B cell (primary cell): ENCODE measurements around the gene NONO. TPM values are rescaled to one million over a fixed set of nuclear protein-coding genes. Genes with fewer than 3 reads are reported as not detected.
"Not testable (repeated sequence)": the region's sequence is repeated elsewhere in the genome, so short reads cannot be mapped to it uniquely, and the experiment has no call there.

ENCODE experiments used
- ATAC-seq: fragments of 200-7000 bp; cut with Tn5 transposase; one replicate; pipeline ENCODE4 v1.10.0; 2021; ENCODE audit warnings: low read depth, mild to moderate bottlenecking, moderate number of reproducible peaks, moderate library complexity
- CTCF ChIA-PET: fragments of 350-600 bp; sonication (Branson Sonifier 250); formaldehyde crosslinking; loops from one replicate; lab custom pipeline; 2021; ENCODE audit warnings: antibody characterized with exemption, inconsistent platforms; lab: Charles Lee
- POLR2A ChIA-PET: fragments of 350-600 bp; sonication (Branson Sonifier 250); formaldehyde crosslinking; loops from one replicate; lab custom pipeline; 2021; ENCODE audit warnings: antibody characterized with exemption; lab: Charles Lee
- DNase-seq: peaks from one replicate; pipeline ENCODE4 v3.0.0; 2013
- H2AFZ ChIP-seq: 2 replicates; pipeline ENCODE4 v1.6.1; 2012; ENCODE audit warnings: mild to moderate bottlenecking, low read depth, low read length; ENCODE audit not compliant: insufficient read depth, poor library complexity, severe bottlenecking
- H3K27ac ChIP-seq, 2 donors: 1 replicate in 1 of 2; 2 replicates in 1 of 2; pipeline ENCODE4 v1.5.1; 2012 to 2013; ENCODE audit warnings: low read length in 2 of 2, mild to moderate bottlenecking in 2 of 2, moderate library complexity in 1 of 2
- H3K27me3 ChIP-seq, 4 experiments: fragments of 200-600 bp in 1 of 4; sonication (generic) in 1 of 4; replicated peaks in 1 of 4; 1 replicate in 2 of 4; 2 replicates in 2 of 4; pipeline versions ENCODE4 v1.6.1 to v1.7.0; 2013 to 2016; ENCODE audit warnings: low read length in 3 of 4, mild to moderate bottlenecking in 2 of 4, mixed read lengths in 1 of 4, moderate library complexity in 1 of 4; ENCODE audit not compliant: insufficient read depth in 4 of 4, control insufficient read depth in 3 of 4; ENCODE audit errors: control extremely low read depth in 1 of 4
- H3K36me3 ChIP-seq, 2 experiments: replicated peaks in 1 of 2; 1 replicate in 1 of 2; 2 replicates in 1 of 2; pipeline versions ENCODE4 v1.6.1 to v1.7.1; 2013; ENCODE audit warnings: low read length in 1 of 2; ENCODE audit not compliant: insufficient read depth in 2 of 2, control insufficient read depth in 1 of 2; ENCODE audit errors: control extremely low read depth in 1 of 2, extremely low read depth in 1 of 2
- H3K4me1 ChIP-seq, 2 donors: fragments of 200-600 bp in 1 of 2; sonication (generic) in 1 of 2; 1 replicate in 1 of 2; 2 replicates in 1 of 2; pipeline versions ENCODE4 v1.5.1 to v1.6.1; 2013 to 2017; ENCODE audit warnings: low read length in 2 of 2; ENCODE audit not compliant: control insufficient read depth in 2 of 2, insufficient read depth in 2 of 2
- H3K4me2 ChIP-seq: replicated peaks from 2 replicates; pipeline ENCODE3; 2012; ENCODE audit warnings: mild to moderate bottlenecking, low read depth, low read length; ENCODE audit not compliant: poor library complexity, severe bottlenecking
- H3K4me3 ChIP-seq, 5 experiments: fragments of 200-600 bp in 1 of 5; sonication (generic) in 1 of 5; 1 replicate in 3 of 5; 2 replicates in 2 of 5; pipeline versions ENCODE4 v1.5.1 to v1.7.0; 2011 to 2016; ENCODE audit warnings: low read length in 4 of 5, mild to moderate bottlenecking in 4 of 5, low read depth in 2 of 5, control low read depth in 1 of 5, moderate library complexity in 1 of 5; ENCODE audit not compliant: insufficient read depth in 1 of 5; ENCODE audit errors: control extremely low read depth in 1 of 5, extremely low read depth in 1 of 5
- H3K79me2 ChIP-seq: fragments of 200-600 bp; sonication (generic); one replicate; pipeline ENCODE4 v1.6.0; 2016; ENCODE audit warnings: low read length; ENCODE audit not compliant: control insufficient read depth, insufficient read depth
- H3K9ac ChIP-seq: fragments of 200-600 bp; sonication (generic); 2 replicates; pipeline ENCODE4 v1.6.1; 2017; ENCODE audit warnings: mild to moderate bottlenecking, low read length, moderate library complexity
- H3K9me3 ChIP-seq, 3 donors: one replicate each; pipeline versions ENCODE4 v1.6.1 to v1.7.1; 2013; ENCODE audit warnings: low read length in 2 of 3; ENCODE audit not compliant: control insufficient read depth in 2 of 3, insufficient read depth in 1 of 3; ENCODE audit errors: control extremely low read depth in 1 of 3
- H4K20me1 ChIP-seq: 2 replicates; pipeline ENCODE4 v1.6.0; 2012; ENCODE audit warnings: mild to moderate bottlenecking, low read length; ENCODE audit not compliant: insufficient read depth, control insufficient read depth, poor library complexity, severe bottlenecking
- H3K27ac Mint-ChIP-seq: one replicate; pipeline ENCODE4 v1.8.0; 2021; ENCODE audit warnings: mixed read lengths
- H3K27me3 Mint-ChIP-seq: one replicate; pipeline ENCODE4 v1.8.0; 2021; ENCODE audit warnings: mixed read lengths
- H3K4me1 Mint-ChIP-seq: one replicate; pipeline ENCODE4 v1.8.0; 2021; ENCODE audit warnings: mixed read lengths
- H3K4me3 Mint-ChIP-seq: one replicate; pipeline ENCODE4 v1.8.0; 2021; ENCODE audit warnings: mixed read lengths
- H3K9me3 Mint-ChIP-seq: one replicate; pipeline ENCODE4 v1.8.0; 2022; ENCODE audit warnings: mixed read lengths; ENCODE audit not compliant: insufficient read depth
- EZH2 ChIP-seq: IDR thresholded peaks from 2 replicates; pipeline ENCODE4 v1.6.1; 2012; ENCODE audit warnings: borderline replicate concordance, low read depth, mild to moderate bottlenecking, moderate library complexity, low read length; ENCODE audit not compliant: insufficient read depth, poor library complexity, severe bottlenecking
- WGBS: methylation state at CpG from one replicate; pipeline ENCODE4 v1.1.5; 2013; ENCODE audit warnings: missing lambda C conversion rate; ENCODE audit not compliant: insufficient coverage; 5-methylcytosine and 5-hydroxymethylcytosine counted together
- intact Hi-C: fragments of 100-400 bp; cut with micrococcal nuclease; formaldehyde crosslinking; loops from one replicate; pipeline ENCODE4 v1.10.0; 2022
- polyA plus RNA-seq: library from polyadenylated mRNA; depleted of rRNA; stranded (reverse); fragments of >200 nt; gene quantifications from 2 replicates; pipeline ENCODE4 v1.2.3, GENCODE V29; 2012
- total RNA-seq, 2 donors: library from RNA; stranded (reverse); fragments of 120-200 nt in 1 of 2; gene quantifications; 1 replicate in 1 of 2; 2 replicates in 1 of 2; pipeline versions ENCODE4 v1.2.3 to v1.2.4, GENCODE V29; 2013 to 2022
- TF ChIP-seq, protein P1 (sequence below): fragments of 200-600 bp; IDR thresholded peaks from one replicate; pipeline ENCODE4 v1.8.0; 2022; ENCODE audit warnings: antibody characterized with exemption, mild to moderate bottlenecking

The NONO gene
- total and polyA plus RNA-seq, 2 donors (not counting 1 experiment from before 2014, with no cell fraction given), result 112 to 286 TPM

DNA sequence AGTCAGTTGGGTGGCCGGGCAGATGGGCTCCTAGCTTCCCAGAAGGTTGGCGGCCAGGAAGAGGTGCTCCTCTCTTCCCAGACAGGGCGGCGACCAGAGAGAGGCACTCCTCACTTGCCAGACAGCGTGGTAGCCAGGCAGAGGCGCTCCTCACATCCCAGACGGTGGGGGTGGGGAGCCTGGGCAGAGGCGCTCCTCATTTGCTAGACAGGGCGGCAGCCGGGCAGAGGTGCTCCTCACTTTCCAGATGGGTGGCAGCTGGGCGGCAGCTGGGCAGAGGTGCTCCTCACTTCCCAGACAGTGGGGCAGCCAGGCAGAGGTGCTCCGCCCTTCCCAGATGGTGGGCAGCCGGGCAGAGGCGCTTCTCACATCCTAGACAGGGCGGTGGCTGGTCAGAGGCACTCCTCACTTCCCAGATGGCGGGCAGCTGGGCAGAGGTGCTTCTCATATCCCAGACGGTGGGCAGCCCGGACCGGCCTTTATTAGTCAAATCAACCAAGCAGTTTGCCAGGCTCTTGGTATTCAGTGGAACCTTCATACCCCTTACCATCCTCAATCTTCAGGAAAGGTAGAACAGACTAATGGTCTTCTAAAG lies 13.5 kb upstream of the NONO start:
- H3K4me3 ChIP-seq, result no peak overlapping the region
- H3K4me1 ChIP-seq, result no peaks in the 10 kb centered on the region
- H3K27me3 ChIP-seq, result no peaks in the 10 kb centered on the region
- H3K9me3 ChIP-seq, result no peaks in the 10 kb centered on the region
- Mint-ChIP-seq H3K27ac (no peak overlapping the region), H3K27me3 (no peaks in the 10 kb centered on the region), H3K9me3 (no peaks in the 10 kb centered on the region), H3K4me1 (no peaks in the 10 kb centered on the region), H3K4me3 (no peak overlapping the region)
- no peaks in the 10 kb centered on the region for H3K79me2 ChIP-seq
- DNase-seq (no peak), ATAC-seq (no peak)
- no peaks in the 10 kb centered on the region for H4K20me1 ChIP-seq
- H3K9ac ChIP-seq, result no peak overlapping the region
- ChIA-PET POLR2A (no interaction called here), CTCF (no interaction called here)
- no peak overlapping the region for H2AFZ ChIP-seq
- H3K27ac ChIP-seq, result no peak overlapping the region
- 100% methylated on average over 4 of the region's 19 CpGs for WGBS
- intact Hi-C loops, result no loop called here
- no peak overlapping the region for H3K4me2 ChIP-seq
- TF ChIP-seq, protein P1, sequence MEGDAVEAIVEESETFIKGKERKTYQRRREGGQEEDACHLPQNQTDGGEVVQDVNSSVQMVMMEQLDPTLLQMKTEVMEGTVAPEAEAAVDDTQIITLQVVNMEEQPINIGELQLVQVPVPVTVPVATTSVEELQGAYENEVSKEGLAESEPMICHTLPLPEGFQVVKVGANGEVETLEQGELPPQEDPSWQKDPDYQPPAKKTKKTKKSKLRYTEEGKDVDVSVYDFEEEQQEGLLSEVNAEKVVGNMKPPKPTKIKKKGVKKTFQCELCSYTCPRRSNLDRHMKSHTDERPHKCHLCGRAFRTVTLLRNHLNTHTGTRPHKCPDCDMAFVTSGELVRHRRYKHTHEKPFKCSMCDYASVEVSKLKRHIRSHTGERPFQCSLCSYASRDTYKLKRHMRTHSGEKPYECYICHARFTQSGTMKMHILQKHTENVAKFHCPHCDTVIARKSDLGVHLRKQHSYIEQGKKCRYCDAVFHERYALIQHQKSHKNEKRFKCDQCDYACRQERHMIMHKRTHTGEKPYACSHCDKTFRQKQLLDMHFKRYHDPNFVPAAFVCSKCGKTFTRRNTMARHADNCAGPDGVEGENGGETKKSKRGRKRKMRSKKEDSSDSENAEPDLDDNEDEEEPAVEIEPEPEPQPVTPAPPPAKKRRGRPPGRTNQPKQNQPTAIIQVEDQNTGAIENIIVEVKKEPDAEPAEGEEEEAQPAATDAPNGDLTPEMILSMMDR, result no peak
- no peak for TF ChIP-seq EZH2
- no peaks in the 10 kb centered on the region for H3K36me3 ChIP-seq

DNA sequence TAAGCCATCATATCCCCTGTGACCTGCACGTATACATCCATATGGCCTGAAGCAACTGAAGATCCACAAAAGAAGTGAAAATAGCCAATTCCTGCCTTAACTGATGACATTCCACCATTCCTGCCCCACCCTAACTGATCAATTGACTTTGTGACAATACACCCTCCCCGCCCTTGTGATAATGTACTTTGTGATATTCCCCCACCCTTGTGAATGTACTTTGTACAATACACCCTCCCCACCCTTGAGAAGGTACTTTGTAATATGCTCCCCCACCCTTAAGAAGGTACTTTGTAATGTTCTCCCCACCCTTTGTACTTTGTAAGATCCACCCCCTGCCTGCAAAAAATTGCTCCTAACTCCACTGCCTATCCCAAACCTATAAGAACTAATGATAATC lies 11.1 kb upstream of the NONO start:
- DNase-seq, H3K4me3 ChIP-seq, CTCF ChIA-PET, H3K27me3 ChIP-seq, H3K36me3 ChIP-seq, H3K4me1 ChIP-seq, H3K27ac Mint-ChIP-seq, H3K9me3 Mint-ChIP-seq, intact Hi-C loops, H3K9ac ChIP-seq, H3K27me3 Mint-ChIP-seq, H3K4me2 ChIP-seq, H3K4me1 Mint-ChIP-seq, H4K20me1 ChIP-seq, H3K4me3 Mint-ChIP-seq, H3K27ac ChIP-seq, H3K9me3 ChIP-seq, ATAC-seq, H2AFZ ChIP-seq, H3K79me2 ChIP-seq: not testable (repeated sequence)
- POLR2A ChIA-PET, result interaction anchor here (0.7 kb wide), 1 partner anchor 20 kb away, joined by 6 read pairs; no protein-coding TSS in a partner anchor
- 100% methylated on average over 1 of the region's 2 CpGs for WGBS

DNA sequence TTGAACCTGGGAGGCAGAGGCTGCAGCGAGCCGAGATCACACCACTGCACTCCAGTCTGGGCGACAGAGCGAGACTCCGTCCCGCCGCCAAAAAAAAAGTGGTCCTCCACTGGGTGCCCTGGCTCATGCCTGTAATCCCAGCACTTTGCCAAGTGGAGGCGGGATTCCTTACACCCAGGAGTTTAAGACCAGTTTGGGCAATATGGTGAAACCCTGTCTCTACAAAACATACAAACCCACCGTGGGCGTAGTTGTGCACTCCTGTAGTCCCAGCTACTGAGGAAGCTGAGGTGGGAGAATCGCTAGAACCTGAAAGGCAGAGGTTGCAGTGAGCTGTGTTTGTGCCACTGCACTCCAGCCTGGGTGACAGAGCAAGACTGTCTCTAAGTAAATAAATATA lies 2.1 kb upstream of the NONO start:
- H3K27me3 Mint-ChIP-seq, H3K4me2 ChIP-seq, H3K4me3 Mint-ChIP-seq, H3K36me3 ChIP-seq, DNase-seq, ATAC-seq, H3K9ac ChIP-seq, H3K9me3 Mint-ChIP-seq, H3K4me3 ChIP-seq, H3K27ac ChIP-seq, H3K27me3 ChIP-seq, H2AFZ ChIP-seq, H3K9me3 ChIP-seq, CTCF ChIA-PET, intact Hi-C loops, H4K20me1 ChIP-seq, H3K27ac Mint-ChIP-seq: not testable (repeated sequence)
- WGBS, result 95% methylated on average over 4 of the region's 11 CpGs
- Histone ChIP-seq H3K4me1 (peaks cover 16% of the 10 kb centered on the region in 2 donors), H3K79me2 (peaks cover 20% of the 10 kb centered on the region)
- peaks cover 21% of the 10 kb centered on the region for H3K4me1 Mint-ChIP-seq
- POLR2A ChIA-PET, result interaction anchor here (0.6 kb wide), 1 partner anchor 159 kb away, joined by 4 read pairs; no protein-coding TSS in a partner anchor
